Measurements from ENCODE around the gene FKBP11.

The FKBP11 gene

DNA sequence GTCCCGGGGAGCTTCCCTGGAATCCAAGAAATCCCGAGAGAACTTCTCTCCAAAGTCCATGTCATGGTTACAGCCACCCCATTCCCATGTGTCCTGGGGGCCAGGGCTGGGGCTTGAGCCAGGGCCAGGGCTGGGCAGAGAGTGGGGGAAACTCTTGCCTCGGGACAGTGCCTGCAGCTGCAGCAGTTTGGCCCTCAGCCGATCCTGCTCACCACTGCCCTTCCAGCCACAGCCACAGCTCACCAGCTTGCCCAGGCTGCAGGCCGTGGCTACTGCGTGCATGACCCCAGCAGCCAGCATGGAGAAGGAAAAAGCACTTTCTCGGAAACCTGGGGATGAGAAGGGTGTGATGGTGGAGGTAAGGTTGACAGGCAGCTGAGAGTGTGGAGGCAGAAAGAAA lies 42.7 kb upstream of the FKBP11 start:
- H3K4me3 ChIP-seq (ENCODE audit: low read depth, low read length), result 0 out of 2 replicates have a peak overlapping the region, but pooled peaks have one; percentile 5
- peaks cover 51% of the 10 kb centered on the region for H3K27me3 ChIP-seq (ENCODE audit: control insufficient read depth, insufficient read depth, low read length)
- no peaks in the 10 kb centered on the region for H3K9me3 ChIP-seq (ENCODE audit: control insufficient read depth, insufficient read depth, low read depth, low read length)
- H3K4me1 ChIP-seq (ENCODE audit: control insufficient read depth, insufficient read depth, low read length), result peaks cover 67% of the 10 kb centered on the region
- H3K9ac ChIP-seq (ENCODE audit: low read length), result peak overlapping the region; percentile 61
- no peaks in the 10 kb centered on the region for H3K36me3 ChIP-seq (ENCODE audit: control insufficient read depth, insufficient read depth, low read length)
- H3K27ac ChIP-seq (ENCODE audit: low read depth, low read length), result no peak overlapping the region; the same call in 1 of the 2 replicates

DNA sequence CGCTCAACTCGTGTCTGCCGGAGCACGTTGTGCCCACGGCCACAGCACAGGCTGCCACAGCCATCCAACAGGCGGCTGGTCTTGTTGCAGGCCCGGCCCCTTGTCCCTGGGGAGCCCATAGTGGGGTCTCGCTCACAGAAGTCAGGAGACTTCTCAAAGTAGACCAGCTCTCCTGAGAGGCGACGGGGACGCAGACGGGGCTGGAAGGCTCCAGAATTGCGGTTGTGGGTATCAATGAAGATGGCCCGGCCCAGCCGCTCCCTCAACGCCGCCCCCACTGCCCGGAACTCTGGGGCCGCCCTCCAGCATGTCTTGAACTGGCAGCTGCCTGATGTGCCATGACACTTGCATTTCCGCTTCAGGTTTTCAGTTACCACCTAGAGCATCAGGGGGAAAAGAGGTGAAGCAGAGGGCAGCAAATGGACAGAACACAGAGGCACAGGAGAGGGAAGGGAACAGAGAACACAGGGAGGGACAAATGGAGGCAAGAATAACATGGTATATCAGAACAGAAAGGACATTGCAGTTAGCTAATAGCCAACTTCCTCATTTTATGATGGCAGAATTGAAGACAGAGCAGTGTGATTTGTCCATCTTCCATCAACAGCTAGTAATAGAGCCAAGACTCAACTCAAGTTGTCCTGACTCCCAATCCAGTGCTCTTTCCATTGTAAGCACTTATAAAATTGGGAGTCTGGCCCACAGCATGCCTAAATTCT lies 41.0 kb upstream of the FKBP11 start:
- Histone ChIP-seq H3K4me3 (ENCODE audit: low read depth, low read length) (no peak overlapping the region), H3K9ac (ENCODE audit: low read length) (no peak overlapping the region), H3K27ac (ENCODE audit: low read depth, low read length) (no peak overlapping the region), H3K36me3 (ENCODE audit: control insufficient read depth, insufficient read depth, low read length) (no peaks in the 10 kb centered on the region), H3K9me3 (ENCODE audit: control insufficient read depth, insufficient read depth, low read depth, low read length) (no peaks in the 10 kb centered on the region), H3K4me1 (ENCODE audit: control insufficient read depth, insufficient read depth, low read length) (peaks cover 59% of the 10 kb centered on the region), H3K27me3 (ENCODE audit: control insufficient read depth, insufficient read depth, low read length) (peaks cover 35% of the 10 kb centered on the region)

DNA sequence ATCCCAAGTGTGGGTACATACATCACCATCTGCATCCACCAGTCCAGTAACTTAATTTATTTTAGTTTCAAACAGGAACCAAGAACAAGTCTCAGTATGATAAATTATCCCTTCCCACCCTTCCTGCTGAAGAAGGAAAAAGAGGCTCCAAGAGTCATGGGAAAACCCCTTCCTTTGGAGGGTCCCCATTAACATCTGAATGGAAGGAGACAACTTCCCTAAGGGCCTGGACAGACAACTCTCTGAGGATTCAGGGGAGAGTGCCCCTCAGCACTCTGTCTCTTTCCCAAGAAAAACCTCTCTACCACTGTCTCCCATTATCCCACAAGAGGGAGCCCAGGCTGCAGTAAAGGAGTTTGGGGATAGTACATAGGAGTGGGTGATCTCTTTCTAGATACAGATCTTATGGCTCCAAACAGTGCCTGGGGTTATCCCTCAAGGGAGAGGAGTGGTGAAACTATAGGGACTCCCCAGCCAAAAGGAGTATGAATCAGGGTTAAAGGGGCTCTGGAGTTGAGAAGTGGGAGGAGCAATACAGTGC lies 40.1 kb upstream of the FKBP11 start:
- H3K36me3 ChIP-seq (ENCODE audit: control insufficient read depth, insufficient read depth, low read length), result no peaks in the 10 kb centered on the region
- peaks cover 49% of the 10 kb centered on the region for H3K4me1 ChIP-seq (ENCODE audit: control insufficient read depth, insufficient read depth, low read length)
- peak overlapping the region; percentile 26; the same call in 1 of the 2 replicates for H3K27ac ChIP-seq (ENCODE audit: low read depth, low read length)
- H3K4me3 ChIP-seq (ENCODE audit: low read depth, low read length), result no peak overlapping the region
- H3K9ac ChIP-seq (ENCODE audit: low read length), result peak overlapping the region; percentile 20
- H3K9me3 ChIP-seq (ENCODE audit: control insufficient read depth, insufficient read depth, low read depth, low read length), result no peaks in the 10 kb centered on the region
- H3K27me3 ChIP-seq (ENCODE audit: control insufficient read depth, insufficient read depth, low read length), result peaks cover 25% of the 10 kb centered on the region

DNA sequence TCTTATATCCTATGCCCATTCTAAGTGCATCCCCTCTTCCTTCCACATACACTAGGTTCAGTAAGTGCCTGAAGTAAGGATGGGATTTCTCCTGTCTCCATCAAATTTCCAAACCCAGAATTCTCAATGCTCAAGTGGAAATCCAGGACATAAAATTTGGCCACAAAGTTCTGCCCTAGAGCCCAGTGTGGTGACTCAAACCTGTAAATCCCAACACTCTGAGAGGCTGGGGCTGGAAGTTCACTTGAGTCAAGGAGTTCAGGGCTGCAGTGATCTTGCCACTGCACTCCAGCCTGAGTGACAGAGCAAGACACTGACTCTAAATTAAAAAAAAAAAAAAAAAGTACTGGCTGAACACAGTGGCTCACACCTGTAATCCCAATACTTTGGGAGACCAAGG lies 36.5 kb upstream of the FKBP11 start:
- H3K36me3 ChIP-seq (ENCODE audit: control insufficient read depth, insufficient read depth, low read length), result no peaks in the 10 kb centered on the region
- no peaks in the 10 kb centered on the region for H3K27me3 ChIP-seq (ENCODE audit: control insufficient read depth, insufficient read depth, low read length)
- H3K4me1 ChIP-seq (ENCODE audit: control insufficient read depth, insufficient read depth, low read length), result peaks cover 29% of the 10 kb centered on the region
- no peaks in the 10 kb centered on the region for H3K9me3 ChIP-seq (ENCODE audit: control insufficient read depth, insufficient read depth, low read depth, low read length)
- H3K27ac ChIP-seq (ENCODE audit: low read depth, low read length), result no peak overlapping the region
- no peak overlapping the region for H3K4me3 ChIP-seq (ENCODE audit: low read depth, low read length)
- H3K9ac ChIP-seq (ENCODE audit: low read length), result no peak overlapping the region

GRCh38 chr12:48961331-48961730 lies 36.0 kb upstream of the FKBP11 start:
- H3K27ac ChIP-seq (ENCODE audit: low read depth, low read length), result no peak overlapping the region
- no peaks in the 10 kb centered on the region for H3K9me3 ChIP-seq (ENCODE audit: control insufficient read depth, insufficient read depth, low read depth, low read length)
- H3K4me1 ChIP-seq (ENCODE audit: control insufficient read depth, insufficient read depth, low read length), result peaks cover 25% of the 10 kb centered on the region
- H3K36me3 ChIP-seq (ENCODE audit: control insufficient read depth, insufficient read depth, low read length), result no peaks in the 10 kb centered on the region
- H3K27me3 ChIP-seq (ENCODE audit: control insufficient read depth, insufficient read depth, low read length), result no peaks in the 10 kb centered on the region
- H3K4me3 ChIP-seq (ENCODE audit: low read depth, low read length), result no peak overlapping the region
- no peak overlapping the region for H3K9ac ChIP-seq (ENCODE audit: low read length)

DNA sequence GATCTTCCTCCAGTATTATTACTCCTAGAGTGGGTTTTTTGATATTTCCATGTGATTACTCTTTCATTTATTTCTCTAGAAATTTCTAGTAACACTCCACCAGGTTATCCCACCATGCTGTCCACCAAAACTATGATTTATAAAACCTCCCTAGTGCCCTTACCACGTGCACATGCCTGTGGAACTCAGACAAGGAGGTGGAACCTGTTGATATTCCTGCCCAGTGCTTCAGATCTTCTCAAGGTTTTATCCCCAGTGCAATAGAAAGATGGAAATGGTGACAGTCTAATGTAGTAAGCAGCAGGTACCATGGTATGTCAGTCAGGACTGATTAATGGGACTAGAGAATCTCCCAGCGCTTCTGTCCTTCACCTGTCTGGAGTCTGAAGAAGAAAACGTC lies 35.5 kb upstream of the FKBP11 start:
- H3K36me3 ChIP-seq (ENCODE audit: control insufficient read depth, insufficient read depth, low read length), result peaks cover 3% of the 10 kb centered on the region; the same call in 1 of the 2 replicates

DNA sequence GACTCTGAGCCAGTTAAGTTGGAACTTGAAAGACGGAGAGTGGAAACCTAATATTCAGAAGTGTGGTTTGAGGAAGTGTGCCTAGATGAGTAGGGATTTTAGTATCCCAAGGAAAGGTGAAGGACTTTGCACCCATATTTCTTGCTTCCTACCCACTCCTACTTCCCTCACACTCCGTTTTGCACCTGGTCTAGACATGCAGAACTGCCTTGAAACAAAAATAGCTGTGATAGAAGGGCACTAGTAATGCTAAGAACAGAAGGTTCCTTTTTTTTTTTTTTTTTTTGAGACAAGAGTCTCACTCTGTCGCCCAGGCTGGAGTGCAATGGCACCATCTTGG lies 32.7 kb upstream of the FKBP11 start:
- Histone ChIP-seq H3K9me3 (ENCODE audit: control insufficient read depth, insufficient read depth, low read depth, low read length) (no peaks in the 10 kb centered on the region), H3K36me3 (ENCODE audit: control insufficient read depth, insufficient read depth, low read length) (peaks cover 29% of the 10 kb centered on the region), H3K9ac (ENCODE audit: low read length) (peak overlapping the region; percentile 84), H3K4me1 (ENCODE audit: control insufficient read depth, insufficient read depth, low read length) (peaks cover 15% of the 10 kb centered on the region), H3K27me3 (ENCODE audit: control insufficient read depth, insufficient read depth, low read length) (no peaks in the 10 kb centered on the region), H3K4me3 (ENCODE audit: low read depth, low read length) (peak overlapping the region; percentile 91), H3K27ac (ENCODE audit: low read depth, low read length) (peak overlapping the region; percentile 51; the same call in 1 of the 2 replicates)

More for the DNA sequence above, 35.5 kb upstream of the FKBP11 start:
- Histone ChIP-seq H3K4me3 (ENCODE audit: low read depth, low read length) (no peak overlapping the region), H3K4me1 (ENCODE audit: control insufficient read depth, insufficient read depth, low read length) (peaks cover 24% of the 10 kb centered on the region), H3K9me3 (ENCODE audit: control insufficient read depth, insufficient read depth, low read depth, low read length) (no peaks in the 10 kb centered on the region), H3K27ac (ENCODE audit: low read depth, low read length) (no peak overlapping the region), H3K27me3 (ENCODE audit: control insufficient read depth, insufficient read depth, low read length) (no peaks in the 10 kb centered on the region), H3K9ac (ENCODE audit: low read length) (no peak overlapping the region)

GRCh38 chr12:48957141-48958048 lies 32.1 kb upstream of the FKBP11 start, which contains the start of gene ARF3:
ARF3 (minus strand) TSS chr12:48957487; CDS start chr12:48941095, 16,392 bp downstream.
- H3K4me1 ChIP-seq (ENCODE audit: control insufficient read depth, insufficient read depth, low read length), result peaks cover 15% of the 10 kb centered on the region
- peak within 1 kb of the TSS; percentile 91 for H3K4me3 ChIP-seq (ENCODE audit: low read depth, low read length)
- no peaks in the 10 kb centered on the region for H3K27me3 ChIP-seq (ENCODE audit: control insufficient read depth, insufficient read depth, low read length)
- H3K36me3 ChIP-seq (ENCODE audit: control insufficient read depth, insufficient read depth, low read length), result peaks cover 35% of the 10 kb centered on the region
- peak within 1 kb of the TSS; percentile 90 for H3K9ac ChIP-seq (ENCODE audit: low read length)
- no peaks in the 10 kb centered on the region for H3K9me3 ChIP-seq (ENCODE audit: control insufficient read depth, insufficient read depth, low read depth, low read length)
- H3K27ac ChIP-seq (ENCODE audit: low read depth, low read length), result peak within 1 kb of the TSS; percentile 91

DNA sequence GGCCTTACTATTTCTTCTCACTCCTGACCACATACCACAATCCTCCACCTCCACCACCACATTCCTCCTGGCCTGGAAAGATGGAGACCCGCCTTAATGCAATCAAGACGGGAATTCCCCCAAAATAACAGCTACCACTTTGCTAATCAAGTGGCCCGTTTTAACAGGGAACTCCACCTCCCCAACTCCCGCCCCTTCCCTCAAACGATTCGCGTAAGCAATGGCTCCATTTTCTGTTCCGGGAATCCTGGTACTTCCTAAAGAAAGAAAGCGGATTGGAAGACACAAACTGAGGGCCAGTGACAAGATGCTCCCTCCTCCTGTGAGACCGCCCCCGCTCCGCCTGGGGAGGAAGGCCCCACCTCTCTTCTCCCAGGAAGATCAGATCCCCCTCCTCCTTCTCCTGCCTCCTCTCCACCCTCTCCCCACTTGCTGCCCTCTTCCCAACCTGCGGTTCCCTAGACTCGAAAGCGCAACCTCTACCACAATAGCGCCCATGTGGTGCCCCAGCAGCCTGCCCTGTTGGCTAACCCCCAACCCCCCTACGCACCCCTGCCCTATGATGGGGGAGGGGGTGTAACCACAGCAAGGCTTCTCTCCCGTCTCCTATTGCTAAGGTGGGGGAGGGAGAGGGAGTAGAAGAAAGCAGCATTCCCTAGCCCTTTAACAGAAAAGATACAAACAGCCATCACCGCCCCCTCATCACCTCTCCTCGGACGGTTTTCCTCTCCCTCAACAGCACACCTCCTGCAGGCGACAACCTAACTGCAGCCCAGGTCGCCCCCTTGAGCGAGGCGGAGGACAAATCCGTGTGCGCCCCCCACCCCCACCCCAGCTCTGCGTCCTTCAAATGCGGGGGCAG lies 31.2 kb upstream of the FKBP11 start:
- no peaks in the 10 kb centered on the region for H3K27me3 ChIP-seq (ENCODE audit: control insufficient read depth, insufficient read depth, low read length)
- peak overlapping the region; percentile 91 for H3K4me3 ChIP-seq (ENCODE audit: low read depth, low read length)
- H3K36me3 ChIP-seq (ENCODE audit: control insufficient read depth, insufficient read depth, low read length), result peaks cover 41% of the 10 kb centered on the region
- H3K4me1 ChIP-seq (ENCODE audit: control insufficient read depth, insufficient read depth, low read length), result peaks cover 15% of the 10 kb centered on the region
- peak overlapping the region; percentile 91 for H3K27ac ChIP-seq (ENCODE audit: low read depth, low read length)
- no peaks in the 10 kb centered on the region for H3K9me3 ChIP-seq (ENCODE audit: control insufficient read depth, insufficient read depth, low read depth, low read length)
- H3K9ac ChIP-seq (ENCODE audit: low read length), result peak overlapping the region; percentile 90

GRCh38 chr12:48954841-48955501 lies 29.7 kb upstream of the FKBP11 start:
- H3K27me3 ChIP-seq (ENCODE audit: control insufficient read depth, insufficient read depth, low read length), result no peaks in the 10 kb centered on the region
- H3K4me3 ChIP-seq (ENCODE audit: low read depth, low read length), result peak overlapping the region; percentile 91; the same call in 1 of the 2 replicates
- H3K9ac ChIP-seq (ENCODE audit: low read length), result no peak overlapping the region
- H3K4me1 ChIP-seq (ENCODE audit: control insufficient read depth, insufficient read depth, low read length), result peaks cover 15% of the 10 kb centered on the region
- H3K36me3 ChIP-seq (ENCODE audit: control insufficient read depth, insufficient read depth, low read length), result peaks cover 45% of the 10 kb centered on the region
- H3K27ac ChIP-seq (ENCODE audit: low read depth, low read length), result no peak overlapping the region
- no peaks in the 10 kb centered on the region for H3K9me3 ChIP-seq (ENCODE audit: control insufficient read depth, insufficient read depth, low read depth, low read length)

Measured in HUES6 (cell line).